ENCODE data around the gene SAP30BP.

DNA sequence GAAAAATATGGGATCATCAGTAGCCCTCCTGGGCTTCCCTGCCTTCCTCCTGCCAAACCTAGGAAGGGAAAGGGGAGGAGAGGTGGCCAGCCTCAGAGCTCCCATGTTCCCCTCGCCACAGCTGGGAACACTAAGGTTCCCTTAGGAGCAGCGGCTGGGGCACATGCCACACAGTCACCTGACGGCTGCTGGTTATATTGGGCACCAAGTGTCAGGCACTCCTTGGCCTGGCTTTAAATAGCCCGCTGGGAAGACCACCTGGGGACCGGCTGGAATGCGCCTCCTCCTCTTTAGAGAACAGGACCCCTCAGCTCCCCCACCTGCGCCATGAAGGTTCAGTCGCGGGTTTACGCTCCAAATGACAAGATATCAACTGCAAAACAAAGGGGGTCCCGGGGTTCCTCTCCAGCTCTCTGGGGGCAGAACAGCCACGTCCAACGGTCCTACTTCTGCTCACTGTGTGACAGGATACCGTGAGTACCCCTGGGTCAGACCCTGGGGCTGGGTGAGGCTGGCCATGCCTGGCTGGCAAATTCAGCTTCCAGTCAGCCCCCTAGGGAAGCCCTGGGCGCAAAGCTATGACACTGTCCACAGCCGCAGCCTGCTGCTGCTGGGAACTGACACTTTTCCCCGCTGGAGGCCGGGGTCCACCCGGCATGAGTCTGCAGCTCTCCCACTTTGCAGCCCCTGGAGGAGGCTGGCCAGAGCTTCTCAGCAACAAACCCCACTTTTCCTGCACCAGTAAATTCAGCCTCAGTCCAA, 30.6 kb upstream of the SAP30BP start:
- TF ChIP-seq, protein P1, sequence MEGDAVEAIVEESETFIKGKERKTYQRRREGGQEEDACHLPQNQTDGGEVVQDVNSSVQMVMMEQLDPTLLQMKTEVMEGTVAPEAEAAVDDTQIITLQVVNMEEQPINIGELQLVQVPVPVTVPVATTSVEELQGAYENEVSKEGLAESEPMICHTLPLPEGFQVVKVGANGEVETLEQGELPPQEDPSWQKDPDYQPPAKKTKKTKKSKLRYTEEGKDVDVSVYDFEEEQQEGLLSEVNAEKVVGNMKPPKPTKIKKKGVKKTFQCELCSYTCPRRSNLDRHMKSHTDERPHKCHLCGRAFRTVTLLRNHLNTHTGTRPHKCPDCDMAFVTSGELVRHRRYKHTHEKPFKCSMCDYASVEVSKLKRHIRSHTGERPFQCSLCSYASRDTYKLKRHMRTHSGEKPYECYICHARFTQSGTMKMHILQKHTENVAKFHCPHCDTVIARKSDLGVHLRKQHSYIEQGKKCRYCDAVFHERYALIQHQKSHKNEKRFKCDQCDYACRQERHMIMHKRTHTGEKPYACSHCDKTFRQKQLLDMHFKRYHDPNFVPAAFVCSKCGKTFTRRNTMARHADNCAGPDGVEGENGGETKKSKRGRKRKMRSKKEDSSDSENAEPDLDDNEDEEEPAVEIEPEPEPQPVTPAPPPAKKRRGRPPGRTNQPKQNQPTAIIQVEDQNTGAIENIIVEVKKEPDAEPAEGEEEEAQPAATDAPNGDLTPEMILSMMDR (IDR thresholded peaks at IDR 0.05): no peak
- no peak for TF ChIP-seq POLR2A (IDR thresholded peaks at IDR 0.05)

Measured in body of pancreas (tissue), 4 donors.